Measurements from ENCODE around the gene INSL3. TPM values are rescaled to one million over a fixed set of nuclear protein-coding genes. Genes with fewer than 3 reads are reported as not detected.
"Not testable (repeated sequence)": the region's sequence is repeated elsewhere in the genome, so short reads cannot be mapped to it uniquely, and the experiment has no call there.

Gene INSL3
- total RNA-seq, 1 experiment from 2014 or later = not detected

DNA sequence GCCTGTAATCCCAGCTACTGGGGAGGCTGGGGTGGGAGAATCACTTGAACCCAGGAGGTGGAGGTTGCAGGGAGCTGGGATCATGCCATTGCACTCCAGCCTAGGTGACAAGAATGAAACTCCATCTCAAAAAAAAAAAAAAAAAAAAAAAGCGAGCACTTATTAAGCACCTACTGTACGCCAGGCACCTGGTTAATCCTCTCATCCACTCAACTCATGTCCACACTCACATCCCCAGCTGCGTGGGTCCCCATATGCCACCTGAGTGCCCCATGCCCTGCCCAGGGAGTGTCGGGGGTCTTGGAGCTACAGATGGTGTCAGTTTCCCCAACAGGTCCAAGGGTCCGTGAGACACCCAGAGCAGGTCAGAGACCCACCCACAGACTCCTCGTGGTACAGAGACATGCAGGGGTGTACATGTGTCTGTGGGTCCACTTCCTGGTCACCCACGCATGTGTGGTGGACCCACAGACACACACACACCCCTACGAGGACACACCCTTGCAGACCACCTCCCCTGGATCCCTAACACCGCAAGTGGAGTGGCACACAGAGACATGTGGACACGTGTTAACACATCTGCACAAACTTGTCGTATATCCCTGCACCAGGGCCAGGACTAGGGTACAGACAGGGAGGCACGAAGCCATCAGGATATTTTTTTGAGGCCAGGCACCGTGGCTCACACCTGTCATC, 3.5 kb downstream of the INSL3 start:
- DNase-seq (ENCODE audit: low read depth) = no peak

DNA sequence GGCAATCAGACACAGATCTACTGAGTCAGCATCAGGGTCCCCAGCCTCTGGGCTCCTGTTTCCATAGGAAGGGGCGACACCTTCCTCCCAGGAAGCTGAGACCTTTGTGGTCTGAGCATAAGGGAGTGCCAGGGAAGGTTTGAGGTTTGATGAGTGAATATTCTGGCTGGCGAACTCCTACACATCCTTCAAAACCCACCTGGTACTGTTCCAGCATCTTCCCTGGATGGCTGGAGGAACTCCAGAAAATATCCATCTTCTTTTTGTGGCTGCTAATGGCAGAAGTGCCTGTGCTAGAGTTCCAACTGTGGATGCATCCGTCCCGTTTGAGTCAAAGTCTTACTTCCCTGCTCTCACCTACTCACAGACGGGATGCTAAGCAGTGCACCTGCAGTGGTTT, 9.2 kb downstream of the INSL3 start:
- no peak for DNase-seq (ENCODE audit: low read depth)

DNA sequence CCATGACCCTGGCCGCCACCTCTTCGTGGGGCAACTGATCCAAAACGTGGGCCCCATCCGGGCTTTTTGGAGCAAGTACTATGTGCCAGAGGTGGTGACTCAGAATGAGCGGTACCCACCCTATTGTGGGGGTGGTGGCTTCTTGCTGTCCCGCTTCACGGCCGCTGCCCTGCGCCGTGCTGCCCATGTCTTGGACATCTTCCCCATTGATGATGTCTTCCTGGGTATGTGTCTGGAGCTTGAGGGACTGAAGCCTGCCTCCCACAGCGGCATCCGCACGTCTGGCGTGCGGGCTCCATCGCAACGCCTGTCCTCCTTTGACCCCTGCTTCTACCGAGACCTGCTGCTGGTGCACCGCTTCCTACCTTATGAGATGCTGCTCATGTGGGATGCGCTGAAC, 9.6 kb downstream of the INSL3 start:
- DNase-seq (ENCODE audit: low read depth) = no peak

DNA sequence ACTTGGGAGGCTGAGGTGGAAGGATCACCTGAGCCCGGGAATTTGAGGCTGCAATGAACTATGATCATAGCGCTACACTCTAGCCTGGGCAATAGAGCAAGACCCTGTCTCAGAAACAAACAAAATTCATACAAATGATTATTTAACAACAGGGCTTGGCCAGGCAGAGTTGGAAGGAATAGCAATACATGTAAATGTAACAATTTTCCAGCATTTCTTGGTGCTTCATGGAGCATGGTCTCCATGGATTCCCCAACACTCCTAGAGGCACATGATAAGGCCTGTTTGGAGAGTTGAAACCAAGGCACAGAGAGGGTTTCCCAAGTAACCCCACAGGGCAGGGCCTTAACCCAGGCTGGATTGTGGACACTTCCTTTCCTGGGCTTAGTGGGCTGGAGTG, 10.2 kb downstream of the INSL3 start:
- DNase-seq (ENCODE audit: low read depth) = no peak

DNA sequence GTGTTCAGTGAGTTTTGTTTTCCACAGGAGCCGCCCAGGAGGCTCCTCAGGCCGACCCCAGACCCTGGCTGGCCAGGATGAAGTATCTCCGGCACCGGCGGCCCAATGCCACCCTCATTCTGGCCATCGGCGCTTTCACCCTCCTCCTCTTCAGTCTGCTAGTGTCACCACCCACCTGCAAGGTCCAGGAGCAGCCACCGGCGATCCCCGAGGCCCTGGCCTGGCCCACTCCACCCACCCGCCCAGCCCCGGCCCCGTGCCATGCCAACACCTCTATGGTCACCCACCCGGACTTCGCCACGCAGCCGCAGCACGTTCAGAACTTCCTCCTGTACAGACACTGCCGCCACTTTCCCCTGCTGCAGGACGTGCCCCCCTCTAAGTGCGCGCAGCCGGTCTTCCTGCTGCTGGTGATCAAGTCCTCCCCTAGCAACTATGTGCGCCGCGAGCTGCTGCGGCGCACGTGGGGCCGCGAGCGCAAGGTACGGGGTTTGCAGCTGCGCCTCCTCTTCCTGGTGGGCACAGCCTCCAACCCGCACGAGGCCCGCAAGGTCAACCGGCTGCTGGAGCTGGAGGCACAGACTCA, 13.5 kb downstream of the INSL3 start:
- no peak for DNase-seq (ENCODE audit: low read depth)

DNA sequence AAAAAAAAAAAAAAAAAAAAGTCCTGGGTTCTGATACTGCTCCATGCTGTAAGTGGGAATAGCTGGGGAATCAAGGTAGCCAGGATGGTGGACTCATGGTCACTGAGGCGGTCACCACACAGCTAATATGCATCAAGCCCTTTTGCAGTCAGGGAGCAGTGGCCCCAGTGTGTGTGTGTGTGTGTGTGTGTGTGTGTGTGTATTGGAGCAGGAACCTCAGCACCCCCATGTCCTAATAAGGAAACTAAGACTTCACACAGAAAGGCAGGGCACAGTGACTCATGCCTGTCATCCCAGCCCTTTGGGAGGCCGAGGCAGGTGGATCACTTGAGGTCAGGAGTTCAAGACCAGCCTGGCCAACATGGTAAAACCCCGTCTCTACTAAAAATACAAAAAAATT, 14.4 kb downstream of the INSL3 start:
- DNase-seq (ENCODE audit: low read depth) = peak; percentile 41

DNA sequence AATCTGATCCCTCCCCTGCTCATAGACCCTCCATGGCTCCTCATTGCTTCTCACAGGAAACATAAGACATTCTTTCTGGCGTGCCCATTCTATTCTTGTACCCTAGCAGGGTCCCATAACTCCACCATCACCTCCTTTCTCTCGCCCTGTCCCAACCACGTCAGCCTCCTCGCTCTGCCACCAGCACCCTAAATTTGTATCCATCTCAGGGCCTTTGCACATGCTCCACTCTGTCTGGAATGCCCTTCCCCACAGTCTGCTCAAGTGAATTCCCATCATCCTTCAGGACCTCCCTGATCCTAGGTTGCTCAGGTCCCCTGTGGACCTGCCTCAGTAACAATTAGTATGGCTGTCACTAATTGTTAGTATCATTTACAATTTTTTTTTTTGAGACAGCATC, 15.9 kb downstream of the INSL3 start:
- DNase-seq (ENCODE audit: low read depth) = no peak

DNA sequence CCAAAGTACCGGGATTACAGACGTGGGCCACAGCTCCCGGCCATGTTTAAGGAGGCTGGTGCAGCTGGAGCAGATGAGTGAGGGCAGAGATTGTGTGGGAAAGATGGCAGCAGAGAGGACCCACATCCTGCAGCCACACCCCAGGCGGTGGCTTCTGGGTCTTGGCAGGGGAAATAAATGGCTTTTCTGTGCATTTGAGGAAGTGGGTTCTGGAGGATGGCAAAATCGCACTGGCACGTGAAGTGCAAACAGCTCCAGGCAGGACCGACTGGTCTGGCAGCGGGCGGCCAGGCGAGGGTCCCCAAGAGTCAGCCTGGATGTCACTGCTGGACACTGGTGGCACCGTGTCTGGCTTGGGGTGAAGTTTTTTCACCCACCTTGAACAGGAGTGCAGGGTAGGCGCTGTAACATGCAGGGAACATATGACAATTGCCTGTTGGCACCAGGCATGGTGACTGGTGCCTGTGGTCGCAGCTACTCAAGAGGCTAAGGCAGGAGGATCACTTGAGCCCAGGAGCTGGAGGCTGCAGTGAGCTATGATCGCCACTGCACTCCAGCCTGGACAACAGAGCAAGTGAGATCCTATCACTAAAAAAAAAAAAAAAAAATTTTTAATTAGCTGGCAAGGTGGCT, 17.9 kb downstream of the INSL3 start:
- DNase-seq (ENCODE audit: low read depth) = peak; percentile 24

DNA sequence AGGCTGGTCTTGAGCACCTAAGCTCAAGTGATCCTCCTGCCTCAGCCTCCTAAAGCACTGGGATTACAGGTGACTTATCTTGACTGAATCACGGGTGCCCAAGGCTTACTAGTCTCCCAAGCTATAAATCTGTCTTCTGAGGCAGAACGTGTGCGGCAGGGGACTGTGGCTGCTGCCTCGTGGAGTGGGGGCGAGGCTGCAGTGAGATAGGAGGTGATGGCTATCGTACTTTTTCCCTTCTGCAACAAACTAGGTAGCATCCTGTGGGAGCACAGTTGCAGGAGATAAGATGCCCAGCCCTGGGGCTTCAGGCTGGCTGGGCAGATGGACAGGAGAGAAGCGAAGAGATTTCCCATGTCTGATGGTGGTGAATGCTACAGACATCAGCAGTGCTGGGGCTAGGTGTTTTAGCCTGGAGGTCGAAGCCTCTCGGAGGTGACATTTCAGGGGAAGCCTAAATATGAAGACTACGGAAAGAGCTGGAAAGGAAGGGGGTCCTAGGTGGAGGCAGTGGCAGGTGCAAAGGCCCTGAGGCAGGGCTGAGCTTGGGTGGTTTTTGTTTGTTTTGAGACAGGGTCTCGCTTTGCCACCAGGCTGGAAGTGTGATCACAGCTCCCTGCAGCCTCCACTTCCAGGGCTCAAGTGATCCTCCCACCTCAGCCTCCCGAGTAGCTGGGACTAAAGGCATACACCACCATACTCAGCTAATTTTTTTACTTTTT, 19.0 kb downstream of the INSL3 start:
- no peak for DNase-seq (ENCODE audit: low read depth)

DNA sequence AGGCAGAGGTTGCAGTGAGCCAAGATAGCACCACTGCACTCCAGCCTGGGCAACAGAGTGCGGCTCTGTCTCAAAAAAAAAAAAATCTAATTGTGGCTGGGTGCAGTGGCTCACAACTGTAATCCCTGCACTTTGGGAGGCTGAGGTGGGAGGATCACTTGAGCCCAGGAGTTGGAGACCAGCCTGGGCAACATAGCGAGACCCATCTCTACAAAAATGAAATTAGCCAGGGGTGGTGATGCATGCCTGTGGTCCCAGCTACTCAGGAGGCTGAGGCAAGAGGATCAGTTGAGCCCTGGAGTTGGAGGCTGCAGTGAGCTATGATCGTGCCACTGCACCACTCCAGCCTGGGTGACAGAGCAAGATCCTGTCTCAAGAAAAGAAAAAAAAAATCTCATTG, 22.7 kb downstream of the INSL3 start:
- DNase-seq (ENCODE audit: low read depth) = not testable (repeated sequence)

DNA sequence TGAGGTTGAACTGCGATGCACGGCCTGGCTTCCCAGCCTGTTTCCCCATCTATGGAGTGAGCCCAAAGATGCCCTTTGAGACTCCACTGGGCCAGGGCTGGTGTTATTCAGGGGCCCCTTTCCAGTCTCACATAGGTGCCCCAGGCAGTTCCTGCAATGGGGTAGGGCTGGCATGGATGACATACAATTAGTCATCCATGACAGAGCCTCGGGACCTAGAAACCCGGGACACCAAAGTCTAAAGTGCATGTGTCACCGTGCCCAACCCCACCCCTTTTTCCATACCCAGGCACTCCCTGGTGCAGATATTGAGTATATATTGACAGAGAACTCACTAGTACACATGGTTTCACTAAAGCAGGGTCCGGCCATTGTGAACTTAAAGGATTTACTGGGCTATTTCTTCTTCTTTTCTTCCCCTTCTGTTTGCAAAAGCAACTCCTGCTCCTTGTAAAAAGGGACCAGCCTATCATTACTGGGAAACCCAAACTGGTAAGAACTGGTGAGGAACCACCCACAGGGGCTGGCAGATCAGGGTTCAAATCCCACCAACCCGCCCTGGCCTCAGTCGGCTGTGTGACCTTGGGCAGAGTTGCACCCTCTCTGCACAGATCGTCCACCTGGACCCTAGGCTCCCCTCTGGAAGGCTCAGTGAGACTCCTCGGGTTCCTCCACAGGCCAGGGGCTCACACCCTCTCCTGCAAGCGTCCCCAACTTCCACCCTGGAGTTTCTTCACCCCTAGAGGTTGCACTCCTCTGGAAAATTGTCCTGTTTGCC, 23.7 kb downstream of the INSL3 start:
- peak; percentile 92 for DNase-seq (ENCODE audit: low read depth)

DNA sequence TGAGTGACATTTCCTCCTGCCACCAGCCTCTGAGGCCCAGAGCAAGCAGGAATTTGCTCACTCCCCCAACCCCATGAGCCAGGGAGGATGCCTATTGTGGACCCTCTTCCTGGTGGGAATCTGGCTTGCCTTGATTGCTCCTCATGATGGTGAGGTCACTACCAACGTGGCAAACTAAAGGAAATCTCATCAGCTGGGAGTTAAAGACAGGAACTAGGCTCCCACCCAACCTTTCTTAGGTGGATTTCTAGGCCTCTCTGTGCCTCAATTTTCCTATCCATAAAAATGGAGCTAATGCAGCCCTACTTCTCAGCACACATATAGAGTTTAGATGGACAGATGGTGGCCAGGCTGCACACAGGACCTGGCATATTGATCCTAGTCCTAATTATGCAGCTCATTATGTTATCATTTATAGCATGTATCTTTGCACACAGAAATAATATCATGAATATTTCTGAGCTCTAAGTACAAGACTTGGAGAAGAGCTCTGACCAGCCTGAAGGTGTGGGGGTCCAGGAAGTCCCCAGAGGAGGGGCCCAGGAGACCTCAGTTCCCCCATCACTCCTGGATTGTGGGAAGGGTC, 24.4 kb downstream of the INSL3 start:
- DNase-seq (ENCODE audit: low read depth) = no peak

DNA sequence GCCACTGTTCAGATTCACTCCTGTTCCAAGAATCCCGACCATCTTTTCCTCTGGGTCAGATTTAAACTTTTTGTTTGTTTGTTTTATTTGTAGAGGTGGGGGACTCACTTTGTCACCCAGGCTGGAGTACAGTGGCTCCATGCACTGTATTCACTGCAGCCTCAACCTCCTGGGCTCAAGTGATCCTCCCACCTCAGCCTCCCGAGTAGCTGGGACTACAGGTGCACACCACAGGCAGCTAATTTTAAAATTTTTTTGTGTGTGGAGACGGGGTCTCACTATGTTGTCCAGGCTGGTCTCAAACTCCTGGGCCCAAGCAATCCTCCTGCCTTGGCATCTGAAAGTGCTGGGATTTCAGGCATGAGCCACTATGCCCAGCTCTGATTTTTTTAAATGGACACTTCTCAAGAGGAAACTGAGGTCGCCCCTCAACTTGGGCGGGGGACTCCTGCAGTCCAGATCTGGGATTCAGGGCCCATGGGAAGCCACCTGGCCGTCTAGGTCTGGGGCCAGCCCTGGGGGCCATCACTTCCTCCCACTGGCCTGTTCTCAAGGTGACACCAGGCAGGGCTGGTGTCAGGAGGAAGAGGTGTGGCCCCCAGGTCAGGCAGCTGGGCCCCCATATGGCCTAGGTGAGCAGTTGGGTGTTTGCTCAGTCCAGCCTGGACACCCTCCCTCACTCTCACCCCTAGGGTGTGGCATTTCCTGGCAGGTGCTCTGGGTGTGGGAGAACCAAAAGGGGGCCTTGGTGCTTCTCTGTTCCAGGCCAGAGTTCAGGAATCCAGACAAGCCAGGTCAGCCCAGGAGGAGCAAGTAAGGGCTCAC, 25.1 kb downstream of the INSL3 start:
- DNase-seq (ENCODE audit: low read depth) = no peak

DNA sequence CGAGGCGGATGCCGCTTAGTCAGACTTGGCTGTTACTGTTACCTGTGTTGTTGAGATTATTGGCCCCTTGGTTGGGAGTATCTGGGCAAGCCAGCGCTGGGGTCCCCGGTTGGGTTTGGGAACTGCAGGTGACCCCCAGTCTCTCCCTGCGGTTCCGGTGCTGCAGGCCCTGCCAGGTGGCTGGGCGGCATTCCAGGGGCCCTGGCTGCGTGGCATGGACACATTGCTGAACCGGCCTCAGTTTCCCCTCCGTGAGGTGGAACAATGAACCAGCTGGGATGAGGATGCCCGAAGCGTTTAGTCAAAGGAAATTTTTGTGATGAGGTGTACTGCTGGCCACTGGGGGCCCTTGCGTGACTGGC, 25.8 kb downstream of the INSL3 start:
- no peak for DNase-seq (ENCODE audit: low read depth)

DNA sequence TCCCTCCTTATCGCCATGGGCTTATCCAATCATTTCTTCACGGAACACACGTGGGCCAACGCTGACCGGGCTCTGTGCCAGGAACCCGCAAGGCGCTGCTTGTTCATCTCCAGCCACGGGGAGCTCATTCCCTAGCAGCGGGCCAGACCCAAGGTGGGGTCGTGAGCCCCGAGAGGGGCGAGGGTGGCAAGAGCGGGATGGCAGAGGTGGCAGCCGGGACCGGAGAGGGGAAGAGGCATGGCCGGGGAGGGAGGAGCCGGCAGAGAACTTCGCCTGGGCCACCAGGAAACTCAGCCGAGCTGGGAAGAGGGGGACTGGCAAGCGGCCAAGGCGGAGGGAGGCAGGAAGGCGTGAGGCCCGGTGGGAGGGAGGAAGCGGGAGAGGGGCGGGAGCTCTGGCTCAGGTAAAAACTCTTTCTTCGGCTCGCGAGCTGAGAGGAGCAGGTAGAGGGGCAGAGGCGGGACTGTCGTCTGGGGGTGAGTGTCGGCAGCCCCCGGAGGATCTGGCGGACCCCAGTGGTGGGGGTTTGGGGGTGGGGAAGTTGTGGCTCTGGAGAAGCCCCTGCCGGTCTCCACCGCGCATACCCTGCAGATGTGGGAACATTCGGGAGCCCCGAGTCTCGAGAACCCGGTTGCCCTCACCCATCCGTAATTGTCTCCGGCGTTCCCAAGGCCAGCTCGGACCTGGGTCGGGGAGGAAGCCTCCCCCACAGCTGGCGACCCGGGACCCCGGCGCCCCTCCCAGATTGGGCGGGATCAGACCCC, 26.4 kb downstream of the INSL3 start, which contains the start of gene B3GNT3:
TSS of gene B3GNT3 (plus strand) at position 408 of the 764 bp plus-strand sequence. CDS start 12,670 bp downstream, outside the sequence.
- DNase-seq (ENCODE audit: low read depth) = peak; percentile 44

DNA sequence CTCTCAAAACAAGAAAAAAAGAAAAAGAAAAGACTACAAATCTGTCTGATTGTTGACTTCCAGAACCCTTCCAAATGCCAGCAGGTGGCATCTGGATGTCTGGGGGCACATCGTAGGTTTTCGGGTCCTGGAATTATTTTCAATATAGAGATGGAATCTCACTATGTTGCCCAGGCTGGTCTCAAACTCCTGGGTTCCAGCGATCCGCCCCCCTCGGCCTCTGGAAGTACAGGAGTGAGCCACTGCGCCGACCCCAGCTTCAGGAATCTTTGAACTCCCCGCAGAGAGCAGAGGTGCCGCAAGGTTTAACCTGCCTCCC, 26.9 kb downstream of the INSL3 start:
- no peak for DNase-seq (ENCODE audit: low read depth)

DNA sequence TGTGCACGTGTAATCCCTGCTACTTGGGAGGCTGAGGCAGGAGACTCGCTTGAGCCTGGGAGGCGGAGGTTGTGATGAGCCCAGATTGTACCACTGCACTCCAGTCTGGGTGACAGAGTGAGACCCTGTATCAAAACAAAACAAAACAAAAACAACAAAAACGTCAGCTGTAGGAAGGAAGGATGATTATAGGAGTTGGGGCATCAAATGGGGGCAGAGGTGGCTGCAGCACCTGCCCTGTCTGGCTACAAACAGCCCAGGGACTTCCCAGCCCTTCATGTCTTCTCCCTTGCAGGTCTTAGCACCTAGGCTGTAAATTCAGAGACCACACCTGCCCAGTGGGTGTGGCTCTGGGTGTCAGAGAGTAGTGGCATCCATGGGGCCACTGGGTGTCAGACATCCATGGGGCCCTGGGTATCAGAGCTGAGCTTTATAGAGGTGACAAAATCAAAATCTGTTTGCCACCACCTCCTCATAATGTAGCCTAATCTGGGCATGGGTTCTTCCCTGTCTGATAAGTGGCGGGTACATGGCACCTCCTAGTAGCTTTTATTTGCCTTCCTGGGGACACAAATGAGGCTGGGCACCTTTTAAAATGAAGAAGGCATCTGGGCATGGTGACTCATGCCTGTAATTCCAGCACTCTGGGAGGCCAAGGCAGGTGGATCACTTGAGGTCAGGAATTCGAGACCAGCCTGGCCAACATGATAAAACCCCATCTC, 31.1 kb downstream of the INSL3 start:
- no peak for DNase-seq (ENCODE audit: low read depth)

DNA sequence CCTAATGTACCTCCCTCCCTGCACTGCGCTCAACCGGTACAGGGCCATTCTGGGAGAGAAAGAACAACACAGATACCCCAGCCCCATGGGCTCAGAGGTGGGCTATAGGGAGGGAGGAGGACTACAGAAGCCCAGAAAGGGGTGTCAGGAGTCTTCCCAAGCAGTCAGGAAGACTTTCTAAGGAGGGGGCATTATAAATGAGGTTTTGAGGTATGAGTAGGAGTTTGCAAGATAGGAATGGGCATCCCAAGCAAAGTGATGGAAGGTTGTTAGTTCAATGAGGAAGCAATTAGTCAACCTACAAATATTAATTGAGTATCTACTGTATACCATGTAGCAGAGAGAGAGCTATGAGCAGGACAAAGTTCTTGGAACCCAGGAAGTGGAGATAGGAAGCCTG, 32.7 kb downstream of the INSL3 start:
- no peak for DNase-seq (ENCODE audit: low read depth)

DNA sequence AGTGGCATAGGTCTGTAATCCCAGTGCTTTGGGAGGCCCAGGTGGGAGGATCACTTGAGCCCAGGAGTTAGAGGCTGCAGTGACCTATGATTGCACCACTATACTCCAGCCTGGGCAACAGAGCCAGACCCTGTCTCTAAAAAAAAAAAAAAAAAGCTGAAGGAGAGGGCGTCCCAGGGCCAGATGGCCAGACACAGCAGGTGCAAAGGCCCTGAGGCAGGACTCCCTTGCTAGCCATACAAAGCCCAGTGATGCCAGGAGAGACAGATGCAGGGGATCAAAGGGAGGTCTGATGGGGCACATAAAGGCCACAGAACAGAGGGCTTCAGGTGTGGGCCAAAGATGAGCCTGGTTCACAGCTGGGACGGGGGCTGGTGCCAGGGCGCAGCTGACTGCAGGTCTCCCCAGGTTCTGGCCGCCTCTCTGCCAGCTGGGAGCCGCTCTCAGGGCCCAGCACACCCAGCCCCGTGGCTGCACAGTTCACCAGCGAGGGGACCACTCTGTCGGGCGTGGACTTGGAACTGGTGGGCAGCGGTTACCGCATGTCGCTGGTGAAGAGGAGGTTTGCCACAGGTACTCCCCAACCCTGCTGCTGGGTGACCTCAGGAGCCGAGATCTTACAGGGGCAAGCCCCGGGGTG, 33.9 kb downstream of the INSL3 start:
- DNase-seq (ENCODE audit: low read depth) = no peak

Data from RPMI7951 (cell line).